ENCODE measurements around the gene WNT3A.
A peak's percentile ranks its signal among the peaks of the same experiment; 100 is the strongest.

GRCh38 chr1:228072658-228073043 is 65.9 kb downstream of the WNT3A start:
- TF ChIP-seq GATA2 (IDR thresholded peaks at IDR 0.05; ENCODE audit: insufficient read depth, insufficient read length, low read depth, low read length) (no peak), POLR2A (IDR thresholded peaks at IDR 0.05; ENCODE audit: low read depth, low read length) (no peak), EZH2 (IDR thresholded peaks at IDR 0.05; ENCODE audit: borderline replicate concordance, low read depth, low read length, severe bottlenecking) (no peak), POLR2AphosphoS5 (IDR thresholded peaks at IDR 0.05; ENCODE audit: insufficient read depth, low read depth, low read length) (peak; percentile 14), MAX (IDR thresholded peaks at IDR 0.05; ENCODE audit: insufficient read depth, insufficient read length) (no peak), JUN (IDR thresholded peaks at IDR 0.05; ENCODE audit: borderline replicate concordance, insufficient read depth, insufficient read length, low read depth) (no peak), FOS (IDR thresholded peaks at IDR 0.05; ENCODE audit: borderline replicate concordance, insufficient read depth, low read length) (no peak), MYC (IDR thresholded peaks at IDR 0.05; ENCODE audit: low read depth, low read length) (no peak)
- TF ChIP-seq, protein P1, sequence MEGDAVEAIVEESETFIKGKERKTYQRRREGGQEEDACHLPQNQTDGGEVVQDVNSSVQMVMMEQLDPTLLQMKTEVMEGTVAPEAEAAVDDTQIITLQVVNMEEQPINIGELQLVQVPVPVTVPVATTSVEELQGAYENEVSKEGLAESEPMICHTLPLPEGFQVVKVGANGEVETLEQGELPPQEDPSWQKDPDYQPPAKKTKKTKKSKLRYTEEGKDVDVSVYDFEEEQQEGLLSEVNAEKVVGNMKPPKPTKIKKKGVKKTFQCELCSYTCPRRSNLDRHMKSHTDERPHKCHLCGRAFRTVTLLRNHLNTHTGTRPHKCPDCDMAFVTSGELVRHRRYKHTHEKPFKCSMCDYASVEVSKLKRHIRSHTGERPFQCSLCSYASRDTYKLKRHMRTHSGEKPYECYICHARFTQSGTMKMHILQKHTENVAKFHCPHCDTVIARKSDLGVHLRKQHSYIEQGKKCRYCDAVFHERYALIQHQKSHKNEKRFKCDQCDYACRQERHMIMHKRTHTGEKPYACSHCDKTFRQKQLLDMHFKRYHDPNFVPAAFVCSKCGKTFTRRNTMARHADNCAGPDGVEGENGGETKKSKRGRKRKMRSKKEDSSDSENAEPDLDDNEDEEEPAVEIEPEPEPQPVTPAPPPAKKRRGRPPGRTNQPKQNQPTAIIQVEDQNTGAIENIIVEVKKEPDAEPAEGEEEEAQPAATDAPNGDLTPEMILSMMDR (IDR thresholded peaks at IDR 0.05; ENCODE audit: extremely low read depth in 1 of 2, insufficient read depth in 1 of 2, low read depth in 1 of 2, low read length in 2 of 2): no peak

All from endothelial cell of umbilical vein (primary cell).